ENCODE results near the gene ITGAE.

ITGAE gene

GRCh38 chr17:3682033-3682432 is 119.0 kb downstream of the ITGAE start:
- no peak overlapping the region for H2BK5ac ChIP-seq (ENCODE audit: low read depth, low read length, poor library complexity, severe bottlenecking)

GRCh38 chr17:3681565-3681964 is 119.4 kb downstream of the ITGAE start:
- no peak overlapping the region for H2BK5ac ChIP-seq (ENCODE audit: low read depth, low read length, poor library complexity, severe bottlenecking)
- no peaks in the 10 kb centered on the region for H3K9me3 ChIP-seq (ENCODE audit: control insufficient read depth, low read length)
- H2BK15ac ChIP-seq (ENCODE audit: low read depth, poor library complexity, severe bottlenecking) = no peak overlapping the region
- H3K36me3 ChIP-seq (ENCODE audit: control insufficient read depth in 1 of 2, insufficient read depth in 2 of 2, low read depth in 1 of 2, low read length in 2 of 2) = no peaks in the 10 kb centered on the region
- H3K4me1 ChIP-seq (ENCODE audit: control insufficient read depth, insufficient read depth, low read depth, low read length) = peaks cover 11% of the 10 kb centered on the region
- no peak overlapping the region for H4K8ac ChIP-seq (ENCODE audit: low read length)
- no peak overlapping the region for H2BK12ac ChIP-seq (ENCODE audit: low read length in 2 of 2)
- H3K9ac ChIP-seq (ENCODE audit: low read length) = no peak overlapping the region
- H3K4me3 ChIP-seq (ENCODE audit: insufficient read depth in 1 of 2, low read depth in 1 of 2, low read length in 2 of 2) = peak overlapping the region in 1 of 2 experiments; percentile 26
- DNase-seq = no peak
- H3K79me1 ChIP-seq (replicated peaks; ENCODE audit: low read length, poor library complexity, severe bottlenecking) = no peaks in the 10 kb centered on the region
- H3K4me2 ChIP-seq (ENCODE audit: low read length, poor library complexity, severe bottlenecking) = no peak overlapping the region
- H2AK5ac ChIP-seq (ENCODE audit: low read length, severe bottlenecking) = no peak overlapping the region
- H3K4ac ChIP-seq (ENCODE audit: low read depth in 1 of 2, low read length in 2 of 2) = no peak overlapping the region
- no peak overlapping the region for H3K23ac ChIP-seq (ENCODE audit: low read length in 2 of 2)
- H2BK120ac ChIP-seq (ENCODE audit: low read depth, low read length) = no peak overlapping the region
- H3K27ac ChIP-seq (ENCODE audit: low read length, poor library complexity, severe bottlenecking) = no peak overlapping the region
- no peak overlapping the region for H4K91ac ChIP-seq (ENCODE audit: low read length)
- peaks cover 30 to 56% of the 10 kb centered on the region in 2 experiments for H3K27me3 ChIP-seq (ENCODE audit: control insufficient read depth in 1 of 2, insufficient read depth in 1 of 2, low read length in 2 of 2)
- no peak overlapping the region for H3K18ac ChIP-seq (ENCODE audit: low read depth in 1 of 2, low read length in 2 of 2)
- 84% methylated on average over 20 of the region's 20 CpGs for WGBS
- no peak overlapping the region for H2AFZ ChIP-seq (ENCODE audit: low read depth, low read length)
- no peak overlapping the region for H3K14ac ChIP-seq (ENCODE audit: low read length in 2 of 2)

More at GRCh38 chr17:3682033-3682432, 119.0 kb downstream of the ITGAE start:
- no peak overlapping the region for H3K4ac ChIP-seq (ENCODE audit: low read depth in 1 of 2, low read length in 2 of 2)
- H3K9me3 ChIP-seq (ENCODE audit: control insufficient read depth, low read length) = no peaks in the 10 kb centered on the region
- H3K36me3 ChIP-seq (ENCODE audit: control insufficient read depth in 1 of 2, insufficient read depth in 2 of 2, low read depth in 1 of 2, low read length in 2 of 2) = no peaks in the 10 kb centered on the region
- no peak overlapping the region for H2BK12ac ChIP-seq (ENCODE audit: low read length in 2 of 2)
- no peak for DNase-seq
- H3K18ac ChIP-seq (ENCODE audit: low read depth in 1 of 2, low read length in 2 of 2) = no peak overlapping the region
- H3K27ac ChIP-seq (ENCODE audit: low read length, poor library complexity, severe bottlenecking) = no peak overlapping the region
- H2BK120ac ChIP-seq (ENCODE audit: low read depth, low read length) = no peak overlapping the region
- no peak overlapping the region for H4K91ac ChIP-seq (ENCODE audit: low read length)
- H2AK5ac ChIP-seq (ENCODE audit: low read length, severe bottlenecking) = no peak overlapping the region
- H2AFZ ChIP-seq (ENCODE audit: low read depth, low read length) = no peak overlapping the region
- no peak overlapping the region for H3K23ac ChIP-seq (ENCODE audit: low read length in 2 of 2)
- H3K27me3 ChIP-seq (ENCODE audit: control insufficient read depth in 1 of 2, insufficient read depth in 1 of 2, low read length in 2 of 2) = peaks cover 29 to 54% of the 10 kb centered on the region in 2 experiments
- no peak overlapping the region for H3K9ac ChIP-seq (ENCODE audit: low read length)
- 86% methylated on average over 12 of the region's 12 CpGs for WGBS
- H3K79me1 ChIP-seq (replicated peaks; ENCODE audit: low read length, poor library complexity, severe bottlenecking) = no peaks in the 10 kb centered on the region
- H3K4me1 ChIP-seq (ENCODE audit: control insufficient read depth, insufficient read depth, low read depth, low read length) = peaks cover 11% of the 10 kb centered on the region
- H3K4me3 ChIP-seq (ENCODE audit: insufficient read depth in 1 of 2, low read depth in 1 of 2, low read length in 2 of 2) = no peak overlapping the region
- H3K4me2 ChIP-seq (ENCODE audit: low read length, poor library complexity, severe bottlenecking) = no peak overlapping the region
- no peak overlapping the region for H2BK15ac ChIP-seq (ENCODE audit: low read depth, poor library complexity, severe bottlenecking)
- no peak overlapping the region for H3K14ac ChIP-seq (ENCODE audit: low read length in 2 of 2)
- no peak overlapping the region for H4K8ac ChIP-seq (ENCODE audit: low read length)

GRCh38 chr17:3681057-3681456 is 119.9 kb downstream of the ITGAE start:
- Histone ChIP-seq H4K8ac (ENCODE audit: low read length) (no peak overlapping the region), H3K27ac (ENCODE audit: low read length, poor library complexity, severe bottlenecking) (no peak overlapping the region), H3K4me1 (ENCODE audit: control insufficient read depth, insufficient read depth, low read depth, low read length) (peaks cover 11% of the 10 kb centered on the region), H3K36me3 (ENCODE audit: control insufficient read depth in 1 of 2, insufficient read depth in 2 of 2, low read depth in 1 of 2, low read length in 2 of 2) (no peaks in the 10 kb centered on the region), H2AK5ac (ENCODE audit: low read length, severe bottlenecking) (no peak overlapping the region), H2BK5ac (ENCODE audit: low read depth, low read length, poor library complexity, severe bottlenecking) (no peak overlapping the region), H3K27me3 (ENCODE audit: control insufficient read depth in 1 of 2, insufficient read depth in 1 of 2, low read length in 2 of 2) (peaks cover 33 to 61% of the 10 kb centered on the region in 2 experiments), H2BK120ac (ENCODE audit: low read depth, low read length) (no peak overlapping the region), H3K23ac (ENCODE audit: low read length in 2 of 2) (no peak overlapping the region), H3K14ac (ENCODE audit: low read length in 2 of 2) (no peak overlapping the region), H2BK12ac (ENCODE audit: low read length in 2 of 2) (no peak overlapping the region), H2BK15ac (ENCODE audit: low read depth, poor library complexity, severe bottlenecking) (no peak overlapping the region), H2AFZ (ENCODE audit: low read depth, low read length) (no peak overlapping the region), H4K91ac (ENCODE audit: low read length) (no peak overlapping the region), H3K4me2 (ENCODE audit: low read length, poor library complexity, severe bottlenecking) (no peak overlapping the region), H3K4ac (ENCODE audit: low read depth in 1 of 2, low read length in 2 of 2) (no peak overlapping the region), H3K9me3 (ENCODE audit: control insufficient read depth, low read length) (no peaks in the 10 kb centered on the region), H3K4me3 (ENCODE audit: insufficient read depth in 1 of 2, low read depth in 1 of 2, low read length in 2 of 2) (no peak overlapping the region), H3K79me1 (replicated peaks; ENCODE audit: low read length, poor library complexity, severe bottlenecking) (no peaks in the 10 kb centered on the region), H3K9ac (ENCODE audit: low read length) (no peak overlapping the region), H3K18ac (ENCODE audit: low read depth in 1 of 2, low read length in 2 of 2) (no peak overlapping the region)
- WGBS = 93% methylated on average over 9 of the region's 12 CpGs
- DNase-seq = no peak

GRCh38 chr17:3679531-3680126 is 121.4 kb downstream of the ITGAE start:
- H3K27me3 ChIP-seq (ENCODE audit: control insufficient read depth in 1 of 2, insufficient read depth in 1 of 2, low read length in 2 of 2) = peaks cover 35 to 58% of the 10 kb centered on the region in 2 experiments
- WGBS = 84% methylated on average over 20 of the region's 20 CpGs
- H2BK12ac ChIP-seq (ENCODE audit: low read length in 2 of 2) = no peak overlapping the region
- no peak overlapping the region for H3K27ac ChIP-seq (ENCODE audit: low read length, poor library complexity, severe bottlenecking)
- H3K4me2 ChIP-seq (ENCODE audit: low read length, poor library complexity, severe bottlenecking) = no peak overlapping the region
- H2AFZ ChIP-seq (ENCODE audit: low read depth, low read length) = no peak overlapping the region
- H3K4me1 ChIP-seq (ENCODE audit: control insufficient read depth, insufficient read depth, low read depth, low read length) = peaks cover 11% of the 10 kb centered on the region
- no peak overlapping the region for H3K4me3 ChIP-seq (ENCODE audit: insufficient read depth in 1 of 2, low read depth in 1 of 2, low read length in 2 of 2)
- H3K14ac ChIP-seq (ENCODE audit: low read length in 2 of 2) = no peak overlapping the region
- no peak overlapping the region for H2BK120ac ChIP-seq (ENCODE audit: low read depth, low read length)
- no peak overlapping the region for H4K8ac ChIP-seq (ENCODE audit: low read length)
- no peaks in the 10 kb centered on the region for H3K79me1 ChIP-seq (replicated peaks; ENCODE audit: low read length, poor library complexity, severe bottlenecking)
- H2AK5ac ChIP-seq (ENCODE audit: low read length, severe bottlenecking) = no peak overlapping the region
- no peaks in the 10 kb centered on the region for H3K36me3 ChIP-seq (ENCODE audit: control insufficient read depth in 1 of 2, insufficient read depth in 2 of 2, low read depth in 1 of 2, low read length in 2 of 2)
- no peaks in the 10 kb centered on the region for H3K9me3 ChIP-seq (ENCODE audit: control insufficient read depth, low read length)
- H3K9ac ChIP-seq (ENCODE audit: low read length) = no peak overlapping the region
- no peak overlapping the region for H4K91ac ChIP-seq (ENCODE audit: low read length)
- no peak overlapping the region for H2BK5ac ChIP-seq (ENCODE audit: low read depth, low read length, poor library complexity, severe bottlenecking)
- H3K4ac ChIP-seq (ENCODE audit: low read depth in 1 of 2, low read length in 2 of 2) = no peak overlapping the region
- no peak overlapping the region for H2BK15ac ChIP-seq (ENCODE audit: low read depth, poor library complexity, severe bottlenecking)
- DNase-seq = no peak
- no peak overlapping the region for H3K18ac ChIP-seq (ENCODE audit: low read depth in 1 of 2, low read length in 2 of 2)
- no peak overlapping the region for H3K23ac ChIP-seq (ENCODE audit: low read length in 2 of 2)

Measured in mesenchymal stem cell (in vitro differentiated cells and primary cell).